Measurements from ENCODE around the gene HSPD1. TPM values are rescaled to one million over a fixed set of nuclear protein-coding genes. Genes with fewer than 3 reads are reported as not detected.

The HSPD1 gene
- total RNA-seq, 1 donor from 2014 or later: 146 TPM

GRCh38 chr2:197450465-197450864 lies 49.2 kb downstream of the HSPD1 start:
- peaks cover 0 to 2% (median 0%) of the 10 kb centered on the region in 3 donors for H3K36me3 ChIP-seq (ENCODE audit: control insufficient read depth in 3 of 3, insufficient read depth in 3 of 3, low read length in 3 of 3)
- H3K9ac ChIP-seq (ENCODE audit: low read depth in 1 of 3, low read length in 3 of 3): no peak overlapping the region
- no peaks in the 10 kb centered on the region for H3K9me3 ChIP-seq (ENCODE audit: control insufficient read depth in 3 of 3, low read length in 3 of 3)
- H3K4me3 ChIP-seq (ENCODE audit: low read length in 3 of 3): no peak overlapping the region
- H3K4me1 ChIP-seq (ENCODE audit: control insufficient read depth in 3 of 3, insufficient read depth in 3 of 3, low read length in 3 of 3): peaks cover 12 to 16% (median 15%) of the 10 kb centered on the region in 3 donors
- H3K27me3 ChIP-seq (ENCODE audit: control insufficient read depth in 3 of 3, insufficient read depth in 3 of 3, low read length in 3 of 3): no peaks in the 10 kb centered on the region
- H3K27ac ChIP-seq (ENCODE audit: low read depth, low read length): no peak overlapping the region

GRCh38 chr2:197446844-197447243 lies 52.8 kb downstream of the HSPD1 start:
- Histone ChIP-seq H3K36me3 (ENCODE audit: control insufficient read depth in 3 of 3, insufficient read depth in 3 of 3, low read length in 3 of 3) (no peaks in the 10 kb centered on the region), H3K27me3 (ENCODE audit: control insufficient read depth in 3 of 3, insufficient read depth in 3 of 3, low read length in 3 of 3) (no peaks in the 10 kb centered on the region), H3K4me3 (ENCODE audit: low read length in 3 of 3) (no peak overlapping the region), H3K9me3 (ENCODE audit: control insufficient read depth in 3 of 3, low read length in 3 of 3) (no peaks in the 10 kb centered on the region), H3K9ac (ENCODE audit: low read depth in 1 of 3, low read length in 3 of 3) (no peak overlapping the region), H3K27ac (ENCODE audit: low read depth, low read length) (no peak overlapping the region), H3K4me1 (ENCODE audit: control insufficient read depth in 3 of 3, insufficient read depth in 3 of 3, low read length in 3 of 3) (no peaks in the 10 kb centered on the region)

GRCh38 chr2:197445746-197446145 lies 53.9 kb downstream of the HSPD1 start:
- no peak overlapping the region for H3K9ac ChIP-seq (ENCODE audit: low read depth in 1 of 3, low read length in 3 of 3)
- no peak overlapping the region for H3K27ac ChIP-seq (ENCODE audit: low read depth, low read length)
- no peaks in the 10 kb centered on the region for H3K36me3 ChIP-seq (ENCODE audit: control insufficient read depth in 3 of 3, insufficient read depth in 3 of 3, low read length in 3 of 3)
- H3K27me3 ChIP-seq (ENCODE audit: control insufficient read depth in 3 of 3, insufficient read depth in 3 of 3, low read length in 3 of 3): no peaks in the 10 kb centered on the region
- no peak overlapping the region for H3K4me3 ChIP-seq (ENCODE audit: low read length in 3 of 3)
- H3K9me3 ChIP-seq (ENCODE audit: control insufficient read depth in 3 of 3, low read length in 3 of 3): no peaks in the 10 kb centered on the region
- no peaks in the 10 kb centered on the region for H3K4me1 ChIP-seq (ENCODE audit: control insufficient read depth in 3 of 3, insufficient read depth in 3 of 3, low read length in 3 of 3)

- no peaks in the 10 kb centered on the region for H3K27me3 ChIP-seq (ENCODE audit: control insufficient read depth in 3 of 3, insufficient read depth in 3 of 3, low read length in 3 of 3)
- no peaks in the 10 kb centered on the region for H3K9me3 ChIP-seq (ENCODE audit: control insufficient read depth in 3 of 3, low read length in 3 of 3)
- no peak overlapping the region for H3K4me3 ChIP-seq (ENCODE audit: low read length in 3 of 3)
- H3K9ac ChIP-seq (ENCODE audit: low read depth in 1 of 3, low read length in 3 of 3): no peak overlapping the region
- no peaks in the 10 kb centered on the region for H3K4me1 ChIP-seq (ENCODE audit: control insufficient read depth in 3 of 3, insufficient read depth in 3 of 3, low read length in 3 of 3)
- H3K36me3 ChIP-seq (ENCODE audit: control insufficient read depth in 3 of 3, insufficient read depth in 3 of 3, low read length in 3 of 3): no peaks in the 10 kb centered on the region
- peak overlapping the region; percentile 19 for H3K27ac ChIP-seq (ENCODE audit: low read depth, low read length)
These were observed 56.8 kb downstream of the HSPD1 start for GRCh38 chr2:197442857-197443256.

- no peak overlapping the region for H3K4me3 ChIP-seq (ENCODE audit: low read length in 3 of 3)
- H3K9me3 ChIP-seq (ENCODE audit: control insufficient read depth in 3 of 3, low read length in 3 of 3): no peaks in the 10 kb centered on the region
- H3K27ac ChIP-seq (ENCODE audit: low read depth, low read length): no peak overlapping the region
- no peaks in the 10 kb centered on the region for H3K27me3 ChIP-seq (ENCODE audit: control insufficient read depth in 3 of 3, insufficient read depth in 3 of 3, low read length in 3 of 3)
- peaks cover 19 to 23% (median 20%) of the 10 kb centered on the region in 3 donors for H3K4me1 ChIP-seq (ENCODE audit: control insufficient read depth in 3 of 3, insufficient read depth in 3 of 3, low read length in 3 of 3)
- H3K36me3 ChIP-seq (ENCODE audit: control insufficient read depth in 3 of 3, insufficient read depth in 3 of 3, low read length in 3 of 3): peaks cover 0 to 4% (median 0%) of the 10 kb centered on the region in 3 donors
- no peak overlapping the region for H3K9ac ChIP-seq (ENCODE audit: low read depth in 1 of 3, low read length in 3 of 3)
These were observed 62.3 kb downstream of the HSPD1 start for GRCh38 chr2:197437380-197437779.

Small RNA genes lying within 50 kb of the gene (small RNA-seq; reads per million reads assigned to genes)
- not detected for gene AC020550.1
- gene RNU6-1029P: not detected

Other genes with a start within 250 kb of the HSPD1 start
- gene ANKRD44, start 189.1 kb downstream of the HSPD1 start, total RNA-seq: 26.6 TPM
- 152 TPM for gene SF3B1, start 64.8 kb downstream of the HSPD1 start, total RNA-seq
- gene COQ10B, start 46.3 kb downstream of the HSPD1 start, total RNA-seq: 10.4 TPM
- gene HSPE1, start 539 bp upstream of the HSPD1 start, total RNA-seq: 80.4 TPM
- 25.1 TPM for gene MOB4, start 16.2 kb upstream of the HSPD1 start, total RNA-seq
- 14.1 TPM for gene RFTN2, start 175.7 kb upstream of the HSPD1 start, total RNA-seq
- 4.2 TPM for gene MARS2, start 205.5 kb upstream of the HSPD1 start, total RNA-seq